Osteoblast (primary cell): ENCODE results near the gene GATA5. TPM values are rescaled to one million over a fixed set of nuclear protein-coding genes. Genes with fewer than 3 reads are reported as not detected.

Source experiments
- DNase-seq: peaks from one replicate; pipeline ENCODE4 v3.0.0; 2011; ENCODE audit warnings: low spot score, mixed read lengths; ENCODE audit not compliant: insufficient read length; ENCODE audit errors: missing footprints
- H2AFZ ChIP-seq: 2 replicates; pipeline ENCODE4 v1.6.0; 2011; ENCODE audit warnings: mild to moderate bottlenecking, low read length
- H3K27ac ChIP-seq: 2 replicates; pipeline ENCODE4 v1.5.1; 2011; ENCODE audit warnings: mild to moderate bottlenecking, low read depth, low read length, moderate library complexity
- H3K27me3 ChIP-seq: 2 replicates; pipeline ENCODE4 v1.6.0; 2012; ENCODE audit warnings: mild to moderate bottlenecking, control low read depth, inconsistent platforms, low read length, moderate library complexity; ENCODE audit not compliant: insufficient read depth
- H3K36me3 ChIP-seq: 2 replicates; pipeline ENCODE4 v1.5.1; 2011; ENCODE audit warnings: mild to moderate bottlenecking, low read length, control low read depth, moderate library complexity; ENCODE audit not compliant: insufficient read depth
- H3K4me1 ChIP-seq: 2 replicates; pipeline ENCODE4 v1.5.1; 2011; ENCODE audit warnings: mild to moderate bottlenecking, low read length, control low read depth, moderate library complexity; ENCODE audit not compliant: insufficient read depth
- H3K4me2 ChIP-seq: 2 replicates; pipeline ENCODE4 v1.6.0; 2011; ENCODE audit warnings: mild to moderate bottlenecking, low read length; ENCODE audit not compliant: insufficient read depth
- H3K4me3 ChIP-seq: fragments of 200-600 bp; sonication (generic); 3 replicates; pipeline ENCODE4 v1.5.1; 2012; ENCODE audit warnings: mild to moderate bottlenecking, low read length, inconsistent platforms; ENCODE audit not compliant: insufficient read depth
- H3K79me2 ChIP-seq: 2 replicates; pipeline ENCODE4 v1.6.0; 2012; ENCODE audit warnings: mild to moderate bottlenecking, low read length, control low read depth, inconsistent platforms; ENCODE audit not compliant: insufficient read depth
- H3K9me3 ChIP-seq: 2 replicates; pipeline ENCODE4 v1.5.1; 2011; ENCODE audit warnings: low read depth, low read length, control low read depth
- H4K20me1 ChIP-seq: 2 replicates; pipeline ENCODE4 v1.6.0; 2012; ENCODE audit warnings: mild to moderate bottlenecking, low read length, control low read depth; ENCODE audit not compliant: insufficient read depth
- total RNA-seq: library from RNA; depleted of rRNA; stranded (reverse); fragments of >200 nt; gene quantifications from 2 replicates; pipeline ENCODE4 v1.2.3, GENCODE V29; 2012
- TF ChIP-seq, protein P1 (sequence below): IDR thresholded peaks from 2 replicates; pipeline ENCODE4 v1.5.1; 2011; ENCODE audit warnings: mild to moderate bottlenecking, low read depth, low read length, moderate library complexity; ENCODE audit errors: extremely low read depth

The GATA5 gene
- total RNA-seq, 1 donor: not detected

DNA sequence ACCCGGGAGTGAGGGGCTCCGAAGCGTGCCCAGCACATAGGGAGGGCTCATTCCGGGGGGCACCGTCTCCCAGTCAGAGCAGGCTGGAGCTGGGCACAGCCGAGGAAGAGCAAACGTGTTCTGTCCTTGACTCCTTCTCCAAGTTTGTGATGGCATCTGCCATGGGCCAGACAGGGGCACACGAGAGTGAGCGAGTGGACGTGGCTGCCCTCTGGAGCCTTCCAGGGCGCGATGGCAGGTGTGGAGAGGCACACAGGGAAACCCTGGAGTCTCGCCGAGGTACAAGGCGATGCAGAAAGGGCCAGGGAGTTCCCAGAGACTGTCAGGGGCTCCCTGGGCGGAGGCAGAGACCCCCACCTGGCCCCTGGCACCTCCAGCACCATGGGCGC lies 9.9 kb upstream of the GATA5 start:
- Histone ChIP-seq H3K4me2 (no peak overlapping the region), H3K36me3 (no peaks in the 10 kb centered on the region), H3K4me1 (no peaks in the 10 kb centered on the region), H3K79me2 (no peaks in the 10 kb centered on the region), H3K27ac (no peak overlapping the region), H3K4me3 (no peak overlapping the region), H4K20me1 (no peaks in the 10 kb centered on the region), H2AFZ (no peak overlapping the region), H3K9me3 (no peaks in the 10 kb centered on the region), H3K27me3 (peaks cover 64% of the 10 kb centered on the region)
- DNase-seq: no peak
- TF ChIP-seq, protein P1, sequence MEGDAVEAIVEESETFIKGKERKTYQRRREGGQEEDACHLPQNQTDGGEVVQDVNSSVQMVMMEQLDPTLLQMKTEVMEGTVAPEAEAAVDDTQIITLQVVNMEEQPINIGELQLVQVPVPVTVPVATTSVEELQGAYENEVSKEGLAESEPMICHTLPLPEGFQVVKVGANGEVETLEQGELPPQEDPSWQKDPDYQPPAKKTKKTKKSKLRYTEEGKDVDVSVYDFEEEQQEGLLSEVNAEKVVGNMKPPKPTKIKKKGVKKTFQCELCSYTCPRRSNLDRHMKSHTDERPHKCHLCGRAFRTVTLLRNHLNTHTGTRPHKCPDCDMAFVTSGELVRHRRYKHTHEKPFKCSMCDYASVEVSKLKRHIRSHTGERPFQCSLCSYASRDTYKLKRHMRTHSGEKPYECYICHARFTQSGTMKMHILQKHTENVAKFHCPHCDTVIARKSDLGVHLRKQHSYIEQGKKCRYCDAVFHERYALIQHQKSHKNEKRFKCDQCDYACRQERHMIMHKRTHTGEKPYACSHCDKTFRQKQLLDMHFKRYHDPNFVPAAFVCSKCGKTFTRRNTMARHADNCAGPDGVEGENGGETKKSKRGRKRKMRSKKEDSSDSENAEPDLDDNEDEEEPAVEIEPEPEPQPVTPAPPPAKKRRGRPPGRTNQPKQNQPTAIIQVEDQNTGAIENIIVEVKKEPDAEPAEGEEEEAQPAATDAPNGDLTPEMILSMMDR: no peak

DNA sequence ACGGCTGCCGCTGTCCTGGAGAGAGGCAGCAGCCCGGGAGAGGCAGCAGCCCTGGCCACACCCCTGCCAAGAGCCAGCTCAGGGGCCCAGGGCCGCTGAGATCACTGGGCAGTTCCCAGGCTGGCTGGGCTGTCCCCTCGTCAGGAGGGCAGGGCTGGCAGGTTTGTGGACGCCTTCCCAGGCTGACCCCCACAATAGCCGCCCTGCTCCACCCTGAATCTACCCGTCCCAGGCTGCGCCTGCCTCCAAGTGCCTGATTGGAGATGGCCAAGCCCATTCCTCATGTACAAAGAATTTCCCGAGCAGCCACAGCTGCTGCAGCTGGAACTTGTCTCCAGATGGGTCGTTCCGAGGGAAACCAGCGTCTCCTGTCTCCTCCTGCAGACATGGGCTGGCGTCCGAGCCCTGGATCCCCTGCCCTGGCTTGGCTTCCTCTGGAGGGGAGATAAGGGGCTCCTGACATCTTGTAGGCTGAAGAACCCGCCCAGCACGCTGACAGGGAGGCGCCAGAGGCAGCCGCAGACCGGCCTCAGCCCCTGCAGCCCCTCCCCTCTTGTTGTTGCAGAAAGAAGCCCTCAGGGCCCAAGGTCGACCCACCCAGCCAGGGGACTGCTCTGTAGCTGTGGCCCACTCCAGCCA lies 9.4 kb upstream of the GATA5 start:
- Histone ChIP-seq H3K4me2 (no peak overlapping the region), H3K27ac (no peak overlapping the region), H4K20me1 (no peaks in the 10 kb centered on the region), H3K79me2 (no peaks in the 10 kb centered on the region), H3K4me3 (no peak overlapping the region), H3K36me3 (no peaks in the 10 kb centered on the region), H3K27me3 (peaks cover 64% of the 10 kb centered on the region), H2AFZ (no peak overlapping the region), H3K9me3 (no peaks in the 10 kb centered on the region), H3K4me1 (no peaks in the 10 kb centered on the region)
- TF ChIP-seq, protein P1: no peak
- DNase-seq: no peak

DNA sequence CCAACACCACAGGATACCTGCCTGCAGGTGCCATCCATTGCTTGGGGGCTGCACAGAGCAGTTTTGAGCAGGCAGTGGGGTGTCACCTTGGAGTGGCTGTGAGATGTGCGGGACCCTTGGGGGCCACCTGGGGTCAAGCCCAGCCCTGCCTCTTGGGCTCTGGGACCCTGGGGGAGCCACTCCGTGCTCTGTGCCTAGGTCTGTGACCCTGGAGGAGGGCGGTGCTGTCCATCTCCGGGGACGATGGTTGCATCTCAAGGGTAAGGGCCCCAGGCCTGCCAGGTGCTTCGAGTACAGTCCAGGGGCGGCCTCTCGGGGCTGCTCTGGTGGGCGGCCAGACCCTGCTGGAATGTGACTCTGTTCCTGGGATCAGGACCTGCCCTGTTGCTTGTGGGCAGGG lies 8.7 kb upstream of the GATA5 start:
- no peak overlapping the region for H3K27ac ChIP-seq
- H3K4me3 ChIP-seq: no peak overlapping the region
- no peaks in the 10 kb centered on the region for H3K79me2 ChIP-seq
- H3K36me3 ChIP-seq: no peaks in the 10 kb centered on the region
- H2AFZ ChIP-seq: no peak overlapping the region
- DNase-seq: no peak
- H3K27me3 ChIP-seq: peaks cover 65% of the 10 kb centered on the region
- H4K20me1 ChIP-seq: no peaks in the 10 kb centered on the region
- H3K4me2 ChIP-seq: no peak overlapping the region
- no peaks in the 10 kb centered on the region for H3K9me3 ChIP-seq
- H3K4me1 ChIP-seq: no peaks in the 10 kb centered on the region
- TF ChIP-seq, protein P1: no peak

DNA sequence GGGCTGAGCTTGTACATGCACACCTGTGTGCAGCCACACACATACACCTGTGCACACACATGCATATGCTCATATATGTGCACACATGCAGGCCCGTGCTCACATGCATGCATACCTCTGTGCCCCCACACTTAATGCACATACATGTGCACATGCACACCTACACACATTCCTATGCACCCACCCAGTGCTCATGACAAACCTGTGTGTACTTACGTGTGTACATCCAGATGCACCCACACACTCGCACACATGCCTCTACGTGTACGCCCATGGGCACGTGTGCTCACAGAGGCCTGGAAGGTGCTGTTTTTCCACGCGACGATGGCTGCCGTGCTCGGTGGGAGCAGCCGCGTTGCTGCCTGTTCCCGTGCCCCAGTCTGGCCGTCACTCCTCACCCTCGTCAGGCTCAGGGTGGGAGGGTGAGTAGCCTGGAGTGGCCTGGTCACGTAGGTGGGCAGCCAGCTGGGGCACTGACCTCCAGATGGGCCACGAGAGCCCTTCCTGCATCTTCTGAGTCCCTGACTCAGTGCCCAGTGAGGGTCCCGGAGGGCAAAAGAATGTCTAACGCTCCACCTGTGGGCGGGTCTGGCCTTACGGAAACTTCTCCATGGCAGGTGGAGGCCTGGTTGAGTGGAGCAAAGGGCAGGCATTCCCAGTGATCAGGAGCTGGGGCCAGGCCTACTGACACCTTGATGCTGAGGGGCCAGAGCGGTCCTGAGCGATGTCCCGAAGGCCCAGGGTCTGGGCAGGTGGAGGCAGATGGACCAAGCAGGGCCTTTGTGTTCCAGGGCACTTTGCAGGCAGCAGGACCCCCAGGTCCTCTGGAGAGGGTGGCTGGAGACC lies 8.0 kb upstream of the GATA5 start:
- no peak overlapping the region for H3K27ac ChIP-seq
- no peak overlapping the region for H3K4me3 ChIP-seq
- DNase-seq: no peak
- H3K79me2 ChIP-seq: no peaks in the 10 kb centered on the region
- H3K36me3 ChIP-seq: no peaks in the 10 kb centered on the region
- no peaks in the 10 kb centered on the region for H4K20me1 ChIP-seq
- H3K4me2 ChIP-seq: no peak overlapping the region
- no peaks in the 10 kb centered on the region for H3K4me1 ChIP-seq
- TF ChIP-seq, protein P1: no peak
- H2AFZ ChIP-seq: no peak overlapping the region
- H3K27me3 ChIP-seq: peaks cover 69% of the 10 kb centered on the region
- no peaks in the 10 kb centered on the region for H3K9me3 ChIP-seq
